GM12878 (cell line): ENCODE data around the gene KIF3A. TPM values are rescaled to one million over a fixed set of nuclear protein-coding genes. Genes with fewer than 3 reads are reported as not detected.

ENCODE experiments used
- ATF3 ChIP-seq: IDR thresholded peaks from 2 replicates; pipeline ENCODE4 v1.6.1; 2011; ENCODE audit warnings: low read depth, mild to moderate bottlenecking, low read length, moderate library complexity, borderline replicate concordance; ENCODE audit errors: extremely low read depth
- BCLAF1 ChIP-seq: fragments of 450-650 bp; IDR thresholded peaks from 2 replicates; pipeline ENCODE4 v1.6.1; 2017; ENCODE audit warnings: antibody characterized with exemption, mild to moderate bottlenecking, moderate library complexity
- CBFB ChIP-seq: IDR thresholded peaks from 2 replicates; pipeline ENCODE4 v1.6.1; 2016; ENCODE audit warnings: antibody characterized with exemption, low read depth
- CHD1 ChIP-seq: IDR thresholded peaks from 2 replicates; pipeline ENCODE4 v1.6.1; 2012; ENCODE audit warnings: low read depth, low read length, improper control_type of control experiment
- CREB1 ChIP-seq: IDR thresholded peaks from 2 replicates; pipeline ENCODE4 v1.6.1; 2012; ENCODE audit warnings: low read depth, mild to moderate bottlenecking, inconsistent platforms
- DPF2 ChIP-seq: fragments of 450-650 bp; IDR thresholded peaks from 2 replicates; pipeline ENCODE4 v1.6.1; 2017; ENCODE audit warnings: mild to moderate bottlenecking
- EP300 ChIP-seq, 2 experiments: fragments of 150-350 bp in 1 of 2; IDR thresholded peaks; 2 replicates each; pipeline ENCODE4 v1.6.1; 2011 to 2012; ENCODE audit warnings: low read depth in 2 of 2, low read length in 2 of 2, borderline replicate concordance in 1 of 2, improper control_type of control experiment in 1 of 2, inconsistent platforms in 1 of 2; ENCODE audit not compliant: control insufficient read depth in 1 of 2
- FOXM1 ChIP-seq: IDR thresholded peaks from 2 replicates; pipeline ENCODE4 v1.6.1; 2012; ENCODE audit warnings: low read depth, mild to moderate bottlenecking, inconsistent platforms, low read length, moderate library complexity
- HCFC1 ChIP-seq: fragments of 150-350 bp; IDR thresholded peaks from 2 replicates; pipeline ENCODE4 v1.6.1; 2014; ENCODE audit warnings: low read length
- HDAC6 ChIP-seq: fragments of 200-600 bp; sonication (generic); IDR thresholded peaks from one replicate; pipeline ENCODE4 v1.8.0; 2017; ENCODE audit warnings: antibody characterized with exemption; ENCODE audit not compliant: unreplicated experiment
- HSF1 ChIP-seq: fragments of 150-350 bp; IDR thresholded peaks from 2 replicates; pipeline ENCODE4 v1.6.1; 2014; ENCODE audit warnings: mild to moderate bottlenecking, low read depth, low read length
- NBN ChIP-seq: fragments of 450-650 bp; IDR thresholded peaks from 2 replicates; pipeline ENCODE4 v1.6.1; 2016
- NR2F1 ChIP-seq: fragments of 450-650 bp; conservative IDR thresholded peaks from 2 replicates; pipeline ENCODE4 v1.6.1; 2017; ENCODE audit warnings: mild to moderate bottlenecking
- NRF1 ChIP-seq: conservative IDR thresholded peaks from 2 replicates; pipeline ENCODE4 v1.6.1; 2011; ENCODE audit warnings: mild to moderate bottlenecking, low read depth, low read length, improper control_type of control experiment
- PBX3 ChIP-seq: IDR thresholded peaks from 2 replicates; pipeline ENCODE4 v1.6.1; 2011; ENCODE audit warnings: mild to moderate bottlenecking, low read depth, low read length, moderate library complexity; ENCODE audit not compliant: insufficient replicate concordance
- PKNOX1 ChIP-seq: fragments of 450-650 bp; IDR thresholded peaks from 2 replicates; pipeline ENCODE4 v1.6.1; 2016; ENCODE audit warnings: mild to moderate bottlenecking
- POU2F2 ChIP-seq: IDR thresholded peaks from 3 replicates; pipeline ENCODE4 v1.6.1; 2011; ENCODE audit warnings: low read depth, mild to moderate bottlenecking, low read length, borderline replicate concordance
- RELA ChIP-seq: fragments of 450-650 bp; IDR thresholded peaks from 2 replicates; pipeline ENCODE4 v1.8.0; 2014; ENCODE audit warnings: borderline replicate concordance; ENCODE audit not compliant: partially characterized antibody
- SMAD5 ChIP-seq: IDR thresholded peaks from 2 replicates; pipeline ENCODE4 v1.6.1; 2016; ENCODE audit warnings: antibody characterized with exemption, low read depth
- TBL1XR1 ChIP-seq: IDR thresholded peaks from 2 replicates; pipeline ENCODE4 v1.6.1; 2012; ENCODE audit warnings: low read depth, low read length, improper control_type of control experiment
- USF2 ChIP-seq: IDR thresholded peaks from 2 replicates; pipeline ENCODE4 v1.6.1; 2011; ENCODE audit warnings: low read depth, low read length, improper control_type of control experiment, borderline replicate concordance
- polyA plus RNA-seq, 11 experiments: library from polyadenylated mRNA; depleted of rRNA in 4 of 11; unstranded in 6 of 11; stranded (reverse) in 5 of 11; fragments of >200 nt; fragmentation: Nextera tagmentation in 4 of 11; fragmentation: Illumina TruSeq in 1 of 11; extraction: Ambion mirVana in 4 of 11; extraction: Trizol in 1 of 11; gene quantifications; 1 replicate in 1 of 11; 2 replicates in 10 of 11; pipeline versions ENCODE4 v1.2.1 to v1.2.3, GENCODE V29; 2011 to 2016; ENCODE audit warnings: inconsistent platforms in 2 of 11, missing spikeins in 2 of 11, low read depth in 1 of 11
- total RNA-seq, 4 experiments: library from RNA; depleted of rRNA in 3 of 4; stranded (reverse); fragments of >200 nt in 3 of 4; fragmentation: Illumina TruSeq in 1 of 4; extraction: Trizol in 1 of 4; gene quantifications; 2 replicates each; pipeline versions ENCODE4 v1.2.1 to v1.2.3, GENCODE V29; 2013 to 2021

Gene KIF3A
- total and polyA plus RNA-seq, 10 of the 15 experiments (the other 5 are each of a cell fraction or from before 2014, with no cell fraction given), result 2.7 to 36.5 (median 10.0) TPM

GRCh38 chr5:132662925-132663770 is 74.2 kb downstream of the KIF3A start (continued):
- no peak for TF ChIP-seq CREB1
- TF ChIP-seq HCFC1, result no peak
- no peak for TF ChIP-seq HSF1
- peak; percentile 52; the same call in 1 of the 2 replicates for TF ChIP-seq NR2F1
- no peak for TF ChIP-seq BCLAF1
- TF ChIP-seq HDAC6, result no peak
- peak; percentile 97 for TF ChIP-seq PKNOX1
- TF ChIP-seq EP300 (IDR thresholded peaks at IDR 0.05; ENCODE audit: borderline replicate concordance in 1 of 2, control insufficient read depth in 1 of 2, low read depth in 2 of 2, low read length in 2 of 2), result peak; percentile 85 to 90; a peak in 3 of 4 replicates
- TF ChIP-seq ATF3, result peak; percentile 13; the same call in 1 of the 2 replicates
- peak; percentile 98 for TF ChIP-seq NBN
- peak; percentile 81; the same call in 1 of the 3 replicates for TF ChIP-seq POU2F2
- TF ChIP-seq RELA, result peak; percentile 90
- no peak for TF ChIP-seq FOXM1
- TF ChIP-seq PBX3, result peak; percentile 86
- peak; percentile 95 for TF ChIP-seq DPF2
- peak; percentile 92 for TF ChIP-seq TBL1XR1
- TF ChIP-seq CBFB, result peak; percentile 75; the same call in 1 of the 2 replicates
- TF ChIP-seq CHD1, result 0 out of 2 replicates have a peak, but pooled peaks have one; percentile 55
- TF ChIP-seq NRF1, result 0 out of 2 replicates have a peak, but pooled peaks have one; percentile 18
- 0 out of 2 replicates have a peak, but pooled peaks have one; percentile 58 for TF ChIP-seq SMAD5
- TF ChIP-seq USF2, result peak; percentile 74; the same call in 1 of the 2 replicates
